GM12801 (cell line): ENCODE data around the gene CAND2.

Source experiments
- TF ChIP-seq, protein P1 (sequence below): IDR thresholded peaks from one replicate; pipeline ENCODE4 v1.5.1; 2011; ENCODE audit warnings: control low read depth; ENCODE audit not compliant: insufficient read length; ENCODE audit errors: extremely low read depth

The CAND2 gene

DNA sequence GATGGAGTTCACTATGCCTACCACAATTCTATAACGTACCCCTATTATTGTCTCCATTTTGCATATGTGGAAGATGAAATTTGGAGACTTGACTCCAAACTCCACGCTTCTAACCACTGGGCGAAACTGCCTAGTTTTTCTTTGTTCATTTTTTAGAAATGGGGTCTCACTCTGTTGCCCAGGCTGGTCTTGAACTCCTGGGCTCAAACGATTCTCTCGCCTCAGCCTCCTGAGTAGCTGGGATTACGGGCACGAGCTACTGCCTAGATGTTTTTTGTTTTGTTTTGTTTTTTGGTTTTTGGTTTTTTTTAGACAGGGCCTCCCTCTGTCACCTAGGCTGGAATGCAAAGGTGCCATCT lies 45.5 kb downstream of the CAND2 start:
- TF ChIP-seq, protein P1, sequence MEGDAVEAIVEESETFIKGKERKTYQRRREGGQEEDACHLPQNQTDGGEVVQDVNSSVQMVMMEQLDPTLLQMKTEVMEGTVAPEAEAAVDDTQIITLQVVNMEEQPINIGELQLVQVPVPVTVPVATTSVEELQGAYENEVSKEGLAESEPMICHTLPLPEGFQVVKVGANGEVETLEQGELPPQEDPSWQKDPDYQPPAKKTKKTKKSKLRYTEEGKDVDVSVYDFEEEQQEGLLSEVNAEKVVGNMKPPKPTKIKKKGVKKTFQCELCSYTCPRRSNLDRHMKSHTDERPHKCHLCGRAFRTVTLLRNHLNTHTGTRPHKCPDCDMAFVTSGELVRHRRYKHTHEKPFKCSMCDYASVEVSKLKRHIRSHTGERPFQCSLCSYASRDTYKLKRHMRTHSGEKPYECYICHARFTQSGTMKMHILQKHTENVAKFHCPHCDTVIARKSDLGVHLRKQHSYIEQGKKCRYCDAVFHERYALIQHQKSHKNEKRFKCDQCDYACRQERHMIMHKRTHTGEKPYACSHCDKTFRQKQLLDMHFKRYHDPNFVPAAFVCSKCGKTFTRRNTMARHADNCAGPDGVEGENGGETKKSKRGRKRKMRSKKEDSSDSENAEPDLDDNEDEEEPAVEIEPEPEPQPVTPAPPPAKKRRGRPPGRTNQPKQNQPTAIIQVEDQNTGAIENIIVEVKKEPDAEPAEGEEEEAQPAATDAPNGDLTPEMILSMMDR = no peak

DNA sequence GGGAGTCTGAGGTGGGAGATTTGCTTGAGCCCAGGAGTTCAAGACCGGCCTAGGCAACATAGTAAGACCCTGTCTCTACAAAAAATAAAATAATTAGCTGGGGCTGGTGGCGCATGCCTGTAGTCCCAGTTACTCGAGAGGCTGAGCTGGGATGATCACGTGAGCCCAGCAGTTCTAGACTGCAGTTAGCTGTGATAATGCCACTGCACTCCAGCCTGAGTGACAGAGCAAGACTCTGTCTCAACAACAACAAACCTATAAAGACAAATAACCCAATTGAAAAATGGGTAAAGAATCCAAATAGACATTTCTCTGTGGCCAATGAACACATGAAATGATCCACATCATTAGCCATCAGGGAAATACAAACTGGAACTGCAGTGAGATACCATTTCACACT lies 46.0 kb downstream of the CAND2 start:
- TF ChIP-seq, protein P1 = no peak

DNA sequence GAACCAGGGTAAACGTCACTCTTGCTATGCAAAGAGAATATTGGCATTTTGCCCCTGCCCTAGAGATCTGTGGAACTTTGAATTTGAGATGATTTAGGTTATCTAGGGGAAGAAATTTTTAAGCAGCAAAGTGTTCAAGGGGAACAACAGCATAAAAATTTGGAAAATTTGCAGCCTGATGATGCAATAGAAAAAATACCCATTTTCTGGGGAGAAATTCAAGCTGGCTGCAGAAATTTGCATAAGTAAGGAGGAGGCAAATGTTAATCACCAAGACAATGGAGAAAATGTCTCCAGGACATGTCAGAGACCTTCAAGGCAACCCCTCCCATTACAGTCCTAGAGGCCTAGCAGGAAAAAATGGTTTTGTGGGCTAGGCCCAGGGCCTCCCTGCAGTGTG lies 49.3 kb downstream of the CAND2 start:
- TF ChIP-seq, protein P1 = no peak

DNA sequence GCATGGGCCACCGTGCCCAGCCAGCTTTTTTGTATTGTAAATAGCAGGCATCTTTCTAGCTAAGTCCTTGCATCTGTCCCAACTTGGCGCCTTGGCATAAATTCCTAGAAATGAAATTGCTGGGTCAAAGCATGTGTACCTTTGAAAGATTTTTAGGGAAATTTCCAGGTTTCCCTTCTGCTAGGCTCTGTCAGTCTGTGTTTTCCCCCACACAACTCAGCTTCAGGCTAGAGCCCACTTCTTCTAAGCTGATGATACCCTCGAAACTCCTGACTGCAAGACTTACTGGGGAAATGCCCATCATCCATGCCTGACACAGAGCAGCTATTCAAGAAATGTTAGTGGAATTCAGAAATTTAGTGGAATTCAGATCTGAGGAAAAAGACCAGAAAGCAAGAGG lies 55.7 kb downstream of the CAND2 start:
- TF ChIP-seq, protein P1 = no peak

DNA sequence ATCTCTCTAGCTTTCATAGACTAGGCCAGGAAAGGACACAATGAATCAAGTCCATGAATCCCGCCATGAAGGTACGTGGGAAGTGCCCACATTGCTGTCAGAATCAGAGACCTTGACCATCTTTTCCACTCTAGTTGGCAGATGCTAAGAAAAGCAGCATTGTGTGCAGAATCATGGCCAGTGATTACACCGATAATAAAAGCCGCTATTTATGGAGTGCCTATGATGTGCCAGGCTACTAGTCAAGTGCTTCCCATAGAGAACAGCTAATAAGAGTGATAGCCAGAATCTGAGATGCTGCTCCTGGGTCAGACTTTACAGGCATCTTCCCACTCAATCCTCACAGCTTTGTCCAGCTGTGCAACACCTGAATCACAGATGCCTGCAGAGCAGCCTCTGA lies 58.1 kb downstream of the CAND2 start:
- TF ChIP-seq, protein P1 = no peak

DNA sequence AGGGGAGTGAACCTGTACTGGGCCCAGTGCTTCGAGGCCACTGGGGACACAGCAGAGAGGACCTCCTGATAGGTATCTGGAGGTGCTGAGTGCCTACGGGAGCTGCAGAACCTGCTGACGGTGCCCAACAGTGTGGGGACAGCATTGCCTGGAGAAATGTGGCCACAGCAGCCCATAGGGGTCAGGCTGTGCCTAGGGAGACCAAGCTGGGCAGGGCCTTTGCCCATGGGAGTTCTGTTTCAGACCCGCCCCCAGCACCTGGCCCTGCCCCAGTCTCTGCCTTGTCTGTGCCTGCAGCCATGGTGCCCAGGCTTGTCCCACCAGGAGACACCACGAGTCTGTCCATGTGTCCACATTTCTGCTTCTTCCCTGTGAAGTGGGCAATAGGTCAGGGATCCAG lies 60.1 kb downstream of the CAND2 start:
- TF ChIP-seq, protein P1 = no peak

DNA sequence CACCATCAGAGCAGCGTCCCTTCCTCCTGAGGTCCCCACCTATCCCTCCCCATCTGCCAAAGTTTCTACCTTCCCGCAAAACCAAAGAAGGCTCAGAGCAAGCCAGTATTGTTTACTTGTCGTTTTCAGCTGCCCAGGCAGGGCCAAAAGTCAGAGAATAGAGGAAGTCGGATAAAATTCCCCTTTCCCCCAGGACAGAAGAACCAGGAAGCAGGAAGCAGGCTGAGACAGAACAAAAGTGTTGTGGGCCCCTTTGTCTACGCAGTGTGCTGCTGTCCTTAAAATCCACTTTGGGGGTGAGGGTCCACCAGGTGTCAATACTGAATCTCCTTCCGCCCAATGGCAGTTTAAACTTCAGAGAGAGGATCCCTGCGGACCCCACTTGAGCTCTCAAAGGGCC lies 63.4 kb downstream of the CAND2 start:
- TF ChIP-seq, protein P1 = no peak

DNA sequence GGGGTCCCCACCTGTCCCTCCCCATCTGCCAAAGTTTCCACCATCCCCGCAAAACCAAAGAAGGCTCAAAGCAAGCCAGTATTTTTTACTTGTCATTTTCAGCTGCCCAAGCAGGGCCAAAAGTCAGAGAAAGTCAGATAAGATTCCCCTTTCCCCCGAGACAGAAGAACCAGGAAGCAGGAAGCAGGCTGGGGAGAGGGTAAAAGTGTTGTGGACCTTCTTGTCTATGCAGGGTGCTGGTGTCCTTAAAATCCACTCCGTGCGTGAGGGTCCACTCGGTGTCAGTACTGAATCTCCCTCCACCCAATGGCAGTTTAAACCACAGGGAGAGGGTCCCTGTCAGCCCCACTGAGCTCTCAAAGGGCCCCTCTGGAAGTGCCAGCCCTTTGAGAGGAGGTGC lies 65.1 kb downstream of the CAND2 start:
- TF ChIP-seq, protein P1 = no peak
